CD4-positive, alpha-beta T cell (primary cell): ENCODE results near the gene PCK1. TPM values are rescaled to one million over a fixed set of nuclear protein-coding genes. Genes with fewer than 3 reads are reported as not detected.

Experiments
- ATAC-seq: fragments of 200-7000 bp; cut with Tn5 transposase; one replicate; pipeline ENCODE4 v1.10.0; 2022; ENCODE audit warnings: mild to moderate bottlenecking; ENCODE audit not compliant: poor library complexity
- CTCF ChIA-PET: fragments of 350-600 bp; sonication (Branson Sonifier 250); formaldehyde crosslinking; loops from one replicate; lab custom pipeline; 2021; ENCODE audit warnings: antibody characterized with exemption, inconsistent platforms; lab: Charles Lee
- POLR2A ChIA-PET: fragments of 350-600 bp; sonication (Branson Sonifier 250); formaldehyde crosslinking; loops from one replicate; lab custom pipeline; 2021; ENCODE audit warnings: antibody characterized with exemption, inconsistent platforms; lab: Charles Lee
- DNase-seq, 14 experiments: peaks; one replicate each; pipeline ENCODE4 v3.0.0-alpha.2; 2013 to 2020; ENCODE audit warnings: mixed read lengths in 2 of 14
- H3K27ac ChIP-seq, 2 donors: one replicate each; pipeline versions ENCODE4 v1.5.1 to v1.7.0; 2013; ENCODE audit warnings: low read length in 2 of 2, low read depth in 1 of 2, mild to moderate bottlenecking in 1 of 2
- H3K27me3 ChIP-seq, 2 experiments: 1 replicate in 1 of 2; 2 replicates in 1 of 2; pipeline versions ENCODE4 v1.6.1 to v1.7.0; 2013; ENCODE audit warnings: low read length in 2 of 2, control low read depth in 1 of 2, mild to moderate bottlenecking in 1 of 2, moderate library complexity in 1 of 2; ENCODE audit not compliant: insufficient read depth in 2 of 2, control insufficient read depth in 1 of 2
- H3K36me3 ChIP-seq: one replicate; pipeline ENCODE4 v1.6.1; 2013; ENCODE audit warnings: low read length, control low read depth; ENCODE audit not compliant: insufficient read depth
- H3K4me1 ChIP-seq: one replicate; pipeline ENCODE4 v1.6.1; 2013; ENCODE audit warnings: low read length, control low read depth; ENCODE audit not compliant: insufficient read depth
- H3K4me3 ChIP-seq: one replicate; pipeline ENCODE4 v1.5.1; 2013; ENCODE audit warnings: mild to moderate bottlenecking, low read length, moderate library complexity
- H3K9me3 ChIP-seq, 2 experiments: 1 replicate in 1 of 2; 2 replicates in 1 of 2; pipeline versions ENCODE4 v1.6.1 to v1.7.0; 2013; ENCODE audit warnings: low read length in 2 of 2, mild to moderate bottlenecking in 2 of 2, control low read depth in 1 of 2, moderate library complexity in 1 of 2; ENCODE audit not compliant: control insufficient read depth in 1 of 2, insufficient read depth in 1 of 2
- H3K27ac Mint-ChIP-seq: one replicate; pipeline ENCODE4 v1.8.0; 2020; ENCODE audit warnings: mixed read lengths
- H3K27me3 Mint-ChIP-seq: one replicate; pipeline ENCODE4 v1.8.0; 2021; ENCODE audit warnings: mixed read lengths
- H3K36me3 Mint-ChIP-seq: one replicate; pipeline ENCODE4 v1.8.0; 2021; ENCODE audit warnings: low read depth, mixed read lengths
- H3K4me1 Mint-ChIP-seq: one replicate; pipeline ENCODE4 v1.8.0; 2021; ENCODE audit warnings: low read depth, mixed read lengths
- H3K4me3 Mint-ChIP-seq: one replicate; pipeline ENCODE4 v1.8.0; 2020; ENCODE audit warnings: mild to moderate bottlenecking, mixed read lengths
- H3K9me3 Mint-ChIP-seq: one replicate; pipeline ENCODE4 v1.8.0; 2020; ENCODE audit warnings: mixed read lengths
- CTCF ChIP-seq: fragments of 200-600 bp; IDR thresholded peaks from one replicate; pipeline ENCODE4 v1.8.0; 2022; ENCODE audit warnings: antibody characterized with exemption, mild to moderate bottlenecking
- intact Hi-C, 2 experiments: fragments of 100-400 bp; cut with DNase I in 1 of 2; cut with micrococcal nuclease in 1 of 2; formaldehyde crosslinking; loops; one replicate each; pipeline versions ENCODE4 v1.15.1 to v1.9.0; 2023 to 2025; cut with DNase I, micrococcal nuclease
- total RNA-seq, 174 experiments: library from RNA in 2 of 174; stranded (reverse) in 2 of 174; gene quantifications; one replicate each; pipeline ENCODE4 v1.2.3 and lab custom pipeline; 2021 to 2026

The PCK1 gene
- total RNA-seq, 2 experiments from 2014 or later: not detected

GRCh38 chr20:57610261-57610952 is 49.5 kb downstream of the PCK1 start:
- Mint-ChIP-seq H3K27me3 (no peaks in the 10 kb centered on the region), H3K4me1 (no peaks in the 10 kb centered on the region), H3K4me3 (no peak overlapping the region), H3K36me3 (peaks cover 67% of the 10 kb centered on the region), H3K27ac (no peak overlapping the region), H3K9me3 (no peaks in the 10 kb centered on the region)
- Histone ChIP-seq H3K27me3 (no peaks in the 10 kb centered on the region), H3K27ac (no peak overlapping the region), H3K4me3 (no peak overlapping the region), H3K36me3 (peaks cover 70% of the 10 kb centered on the region), H3K9me3 (no peaks in the 10 kb centered on the region), H3K4me1 (peaks cover 5% of the 10 kb centered on the region)
- intact Hi-C loops: no loop called here
- POLR2A ChIA-PET: interaction anchor here (1.2 kb wide), 1 partner anchor 100 kb away, joined by 4 read pairs; the partner anchor contains the start of gene PMEPA1
- DNase-seq (peak in 1 of 14 experiments; percentile 28), ATAC-seq (no peak)
- TF ChIP-seq CTCF: no peak
- CTCF ChIA-PET: no interaction called here

- CTCF ChIA-PET: no interaction called here
- H3K36me3 ChIP-seq: peaks cover 73% of the 10 kb centered on the region
Observed at GRCh38 chr20:57611586-57612311, 50.8 kb downstream of the PCK1 start.

GRCh38 chr20:57612436-57612835 is 51.5 kb downstream of the PCK1 start:
- no peak for TF ChIP-seq CTCF
- intact Hi-C loops: no loop called here
- H3K27me3 ChIP-seq: no peaks in the 10 kb centered on the region
- Mint-ChIP-seq H3K4me3 (no peak overlapping the region), H3K9me3 (no peaks in the 10 kb centered on the region), H3K36me3 (peaks cover 64% of the 10 kb centered on the region), H3K27ac (no peak overlapping the region), H3K4me1 (peaks cover 11% of the 10 kb centered on the region), H3K27me3 (no peaks in the 10 kb centered on the region)
- H3K4me3 ChIP-seq: no peak overlapping the region
- H3K4me1 ChIP-seq: peaks cover 23% of the 10 kb centered on the region
- no peaks in the 10 kb centered on the region for H3K9me3 ChIP-seq
- no peak for ATAC-seq
- H3K27ac ChIP-seq: no peak overlapping the region
- ChIA-PET CTCF (no interaction called here), POLR2A (interaction anchor here (0.9 kb wide), 1 partner anchor 8 kb away, joined by 3 read pairs; the partner anchor contains the start of gene ZBP1)
- H3K36me3 ChIP-seq: peaks cover 73% of the 10 kb centered on the region
- DNase-seq: no peak

More at GRCh38 chr20:57611586-57612311, 50.8 kb downstream of the PCK1 start:
- POLR2A ChIA-PET: interaction anchor here (0.6 to 0.9 kb wide), 2 partner anchors 9 to 10 kb away, joined by 3 read pairs; partner anchors contain the start of gene ZBP1
- Mint-ChIP-seq H3K9me3 (no peaks in the 10 kb centered on the region), H3K4me3 (no peak overlapping the region), H3K27me3 (no peaks in the 10 kb centered on the region), H3K27ac (no peak overlapping the region), H3K36me3 (peaks cover 64% of the 10 kb centered on the region), H3K4me1 (peaks cover 4% of the 10 kb centered on the region)
- TF ChIP-seq CTCF: no peak
- H3K27ac ChIP-seq: no peak overlapping the region
- ATAC-seq: no peak
- no peaks in the 10 kb centered on the region for H3K27me3 ChIP-seq
- intact Hi-C loops: no loop called here
- H3K4me1 ChIP-seq: peaks cover 16% of the 10 kb centered on the region
- H3K9me3 ChIP-seq: no peaks in the 10 kb centered on the region
- no peak overlapping the region for H3K4me3 ChIP-seq
- DNase-seq: no peak
